Measurements from ENCODE around the gene ZNF205. TPM values are rescaled to one million over a fixed set of nuclear protein-coding genes. Genes with fewer than 3 reads are reported as not detected.

Gene ZNF205
- total RNA-seq, 1 donor from 2014 or later: 21.3 TPM

GRCh38 chr16:3101018-3101840, 11.2 kb upstream of the ZNF205 start:
- DNase-seq (ENCODE audit: low read depth, low spot score): no peak

GRCh38 chr16:3101841-3102470, 10.4 kb upstream of the ZNF205 start:
- peak; percentile 69 for DNase-seq (ENCODE audit: low read depth, low spot score)

- DNase-seq (ENCODE audit: low read depth, low spot score): peak; percentile 67
Observed at GRCh38 chr16:3106205-3106928, 6.0 kb upstream of the ZNF205 start.

- no peak for DNase-seq (ENCODE audit: low read depth, low spot score)
Observed at GRCh38 chr16:3112881-3113574, 642 bp downstream of the ZNF205 start.

- DNase-seq (ENCODE audit: low read depth, low spot score): no peak
Observed at GRCh38 chr16:3113765-3114479, 1.5 kb downstream of the ZNF205 start.

- no peak for DNase-seq (ENCODE audit: low read depth, low spot score)
Observed at GRCh38 chr16:3115003-3115402, 2.6 kb downstream of the ZNF205 start.

GRCh38 chr16:3115561-3115960, 3.2 kb downstream of the ZNF205 start:
- no peak for DNase-seq (ENCODE audit: low read depth, low spot score)

GRCh38 chr16:3118204-3118790, 5.9 kb downstream of the ZNF205 start:
- DNase-seq (ENCODE audit: low read depth, low spot score): no peak

GRCh38 chr16:3118846-3119245, 6.5 kb downstream of the ZNF205 start:
- no peak for DNase-seq (ENCODE audit: low read depth, low spot score)

- no peak for DNase-seq (ENCODE audit: low read depth, low spot score)
Observed at GRCh38 chr16:3119286-3119685, 6.9 kb downstream of the ZNF205 start.

- DNase-seq (ENCODE audit: low read depth, low spot score): no peak
Observed at GRCh38 chr16:3119701-3120408, 7.5 kb downstream of the ZNF205 start.

- no peak for DNase-seq (ENCODE audit: low read depth, low spot score)
Observed at GRCh38 chr16:3120435-3120834, 8.0 kb downstream of the ZNF205 start.

- DNase-seq (ENCODE audit: low read depth, low spot score): no peak
Observed at GRCh38 chr16:3121851-3122467, 9.6 kb downstream of the ZNF205 start.

- no peak for DNase-seq (ENCODE audit: low read depth, low spot score)
Observed at GRCh38 chr16:3122926-3123570, 10.7 kb downstream of the ZNF205 start.

- DNase-seq (ENCODE audit: low read depth, low spot score): peak; percentile 77
Observed at GRCh38 chr16:3123986-3124886, 11.8 kb downstream of the ZNF205 start.

- DNase-seq (ENCODE audit: low read depth, low spot score): no peak
Observed at GRCh38 chr16:3127745-3128144, 15.4 kb downstream of the ZNF205 start.

GRCh38 chr16:3129137-3130131, 17.0 kb downstream of the ZNF205 start:
- peak; percentile 67 for DNase-seq (ENCODE audit: low read depth, low spot score)

Data from pulmonary artery endothelial cell (primary cell).